ENCODE results near the gene KIF19.

The KIF19 gene

DNA sequence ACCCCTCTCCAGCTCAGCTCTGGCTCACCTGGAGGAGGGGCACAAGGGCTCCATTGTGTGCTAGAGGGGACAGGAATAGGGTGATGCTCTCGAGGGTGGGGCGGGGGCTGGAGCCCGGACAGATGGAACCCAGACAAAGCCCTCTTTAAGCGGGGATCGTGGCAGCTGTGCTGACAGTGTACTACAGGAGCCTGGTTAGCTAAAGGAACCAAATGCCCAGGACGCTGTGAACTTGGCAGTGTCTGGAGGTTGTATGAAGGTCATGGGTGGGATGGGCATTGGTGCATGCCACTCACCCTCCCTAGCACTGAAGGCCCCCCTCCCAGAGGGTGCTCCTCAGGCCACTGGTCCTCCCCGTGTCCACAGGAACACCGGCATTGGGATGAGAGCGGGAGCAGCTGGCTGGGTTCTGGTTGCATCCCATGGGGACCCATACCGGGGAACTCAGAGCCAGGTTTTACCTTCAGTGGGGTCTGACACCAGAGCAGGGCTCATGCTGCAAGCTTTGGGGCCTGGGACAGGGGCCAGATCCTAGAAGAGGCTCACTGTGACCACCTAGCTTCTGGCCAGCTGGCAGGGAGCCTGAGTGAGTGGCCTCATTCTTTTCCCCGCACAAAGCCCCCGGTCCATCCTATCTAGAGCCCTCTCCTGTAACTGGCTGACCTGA is 11.9 kb downstream of the KIF19 start:
- no peak for DNase-seq (ENCODE audit: low read depth in 1 of 2, low spot score in 1 of 2)

DNA sequence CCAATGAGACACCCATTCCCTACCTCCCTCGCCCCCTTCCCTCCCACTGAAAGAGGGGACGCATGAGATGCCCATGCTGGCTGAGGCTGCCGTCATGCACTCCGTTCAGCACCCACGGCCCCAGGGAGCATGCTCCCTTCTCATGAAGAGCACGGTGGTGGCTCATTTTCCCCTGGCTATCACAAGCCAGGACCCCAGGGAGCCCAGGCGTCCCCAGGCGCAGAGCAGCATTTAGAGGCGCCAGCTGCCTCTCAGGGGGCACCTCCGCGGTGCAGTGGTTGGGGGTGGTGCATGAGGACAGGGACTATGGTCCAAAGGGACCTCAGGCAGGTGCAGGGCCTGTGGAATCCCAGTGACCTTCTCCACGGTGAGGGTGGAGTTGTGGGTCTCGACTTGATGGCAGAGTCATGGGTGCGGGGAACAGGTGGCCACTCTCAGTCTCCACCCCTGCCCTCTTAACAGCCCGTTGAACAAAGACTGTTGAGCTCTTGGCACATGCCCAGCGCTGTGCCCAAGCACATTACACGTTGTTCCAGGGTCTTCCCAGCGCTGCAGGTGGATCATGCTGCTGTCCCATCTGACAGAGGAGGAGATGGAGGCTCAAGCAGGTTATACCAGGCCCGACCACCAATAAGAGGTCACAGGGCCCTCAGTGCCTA is 13.6 kb downstream of the KIF19 start:
- no peak for DNase-seq (ENCODE audit: low read depth in 1 of 2, low spot score in 1 of 2)

DNA sequence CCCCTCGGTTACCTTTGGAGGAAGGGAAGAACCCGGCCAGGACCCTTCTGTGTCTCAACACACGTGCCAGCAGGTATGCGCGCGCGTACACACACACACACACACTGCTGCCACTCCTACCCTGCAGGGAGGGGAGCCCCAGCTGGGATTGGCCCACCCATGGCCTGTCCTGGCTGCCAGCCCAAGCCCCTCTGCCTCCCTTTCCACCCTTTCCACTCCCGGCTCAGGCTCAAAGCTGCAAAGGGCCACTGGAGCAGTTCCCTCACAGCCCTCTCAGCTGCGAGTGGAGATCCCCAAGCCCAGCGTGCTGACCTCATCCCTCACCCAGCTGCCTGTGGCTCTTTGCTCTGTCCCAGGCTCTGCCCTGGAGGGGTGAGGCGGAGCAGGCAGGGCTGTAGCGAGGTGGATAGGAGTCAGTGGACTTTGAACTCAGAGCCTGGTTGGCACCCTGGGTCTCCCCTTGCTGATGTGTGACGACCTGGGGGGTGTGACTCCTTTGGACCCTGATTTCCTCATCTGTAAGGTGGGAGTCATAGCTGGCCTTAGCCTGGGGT is 14.5 kb downstream of the KIF19 start:
- DNase-seq (ENCODE audit: low read depth in 1 of 2, low spot score in 1 of 2) = no peak

DNA sequence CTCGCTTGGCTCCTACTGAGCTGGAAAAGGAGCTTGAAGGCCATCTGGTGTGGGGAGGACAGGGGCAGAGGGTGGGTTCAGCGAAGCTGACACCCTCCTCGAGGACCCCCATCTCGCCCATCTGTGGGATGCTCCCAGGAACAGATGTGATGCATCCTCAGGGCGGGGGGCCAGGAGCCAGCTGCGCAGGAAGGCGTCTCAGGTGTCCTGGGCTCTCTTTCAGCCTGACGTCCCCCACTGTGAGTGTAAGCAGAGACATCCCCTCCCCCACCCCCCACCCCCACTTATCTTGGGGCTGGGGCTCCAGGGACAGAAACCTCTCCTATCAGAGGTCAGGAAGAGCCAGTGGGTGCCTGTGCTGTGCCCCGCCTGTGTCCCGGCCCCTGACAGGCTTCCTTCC is 16.2 kb downstream of the KIF19 start:
- no peak for DNase-seq (ENCODE audit: low read depth in 1 of 2, low spot score in 1 of 2)

DNA sequence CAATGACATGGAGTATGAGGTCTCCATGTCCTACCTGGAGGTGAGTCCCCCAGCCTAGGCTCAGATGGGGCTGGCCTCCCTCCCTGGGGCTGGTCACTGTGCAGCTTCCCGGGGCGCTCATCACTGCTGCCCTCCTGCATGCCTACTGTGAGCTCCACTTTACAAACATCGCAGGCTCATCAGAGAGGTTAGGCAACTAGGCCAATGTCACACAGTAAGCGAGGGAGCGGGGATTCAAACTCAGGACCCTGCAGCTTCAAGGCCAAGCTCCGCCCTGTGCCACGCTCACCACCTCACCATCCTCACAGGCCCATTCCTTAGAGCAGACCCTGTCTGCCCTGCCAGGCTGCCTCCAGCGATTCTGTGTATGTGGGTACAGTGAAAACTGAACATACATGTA is 17.1 kb downstream of the KIF19 start:
- no peak for DNase-seq (ENCODE audit: low read depth in 1 of 2, low spot score in 1 of 2)

DNA sequence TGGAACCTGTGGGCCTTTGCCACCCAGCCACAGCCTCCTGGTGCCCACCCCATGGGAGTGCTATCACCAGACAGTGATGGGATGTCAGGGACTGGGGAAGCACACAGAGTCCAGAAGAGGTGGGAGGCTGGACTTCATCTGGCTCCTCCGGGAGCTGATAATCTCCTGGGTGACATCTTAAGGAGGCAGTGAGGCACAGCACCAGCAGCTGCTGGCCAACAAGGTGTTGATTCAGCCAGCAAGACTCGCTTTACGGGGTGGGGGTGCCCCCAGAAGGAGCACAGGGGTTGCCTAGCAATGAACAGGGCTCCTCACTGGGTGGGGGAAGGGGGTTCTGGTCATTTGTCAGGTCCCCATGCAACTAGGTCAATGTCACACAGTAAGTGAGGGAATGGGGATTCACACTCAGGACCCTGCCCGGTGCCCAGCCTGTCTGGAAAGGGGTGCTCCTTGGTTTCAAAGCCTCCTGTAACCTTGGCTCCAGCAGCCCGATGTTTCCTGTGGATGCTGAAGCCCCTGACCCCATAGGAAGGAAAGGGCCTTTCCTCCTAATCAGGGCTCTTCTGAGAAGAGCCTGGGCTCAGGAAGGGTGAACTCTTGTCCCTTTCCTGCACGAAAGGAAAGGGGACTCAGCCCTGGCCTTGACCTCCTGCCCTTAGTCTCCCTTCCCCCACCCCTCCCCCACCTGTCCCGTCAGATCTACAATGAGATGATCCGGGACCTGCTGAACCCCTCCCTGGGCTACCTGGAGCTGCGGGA is 17.7 kb downstream of the KIF19 start:
- no peak for DNase-seq (ENCODE audit: low read depth in 1 of 2, low spot score in 1 of 2)

GRCh38 chr17:74344658-74345057 is 18.6 kb downstream of the KIF19 start:
- no peak for DNase-seq (ENCODE audit: low read depth in 1 of 2, low spot score in 1 of 2)

DNA sequence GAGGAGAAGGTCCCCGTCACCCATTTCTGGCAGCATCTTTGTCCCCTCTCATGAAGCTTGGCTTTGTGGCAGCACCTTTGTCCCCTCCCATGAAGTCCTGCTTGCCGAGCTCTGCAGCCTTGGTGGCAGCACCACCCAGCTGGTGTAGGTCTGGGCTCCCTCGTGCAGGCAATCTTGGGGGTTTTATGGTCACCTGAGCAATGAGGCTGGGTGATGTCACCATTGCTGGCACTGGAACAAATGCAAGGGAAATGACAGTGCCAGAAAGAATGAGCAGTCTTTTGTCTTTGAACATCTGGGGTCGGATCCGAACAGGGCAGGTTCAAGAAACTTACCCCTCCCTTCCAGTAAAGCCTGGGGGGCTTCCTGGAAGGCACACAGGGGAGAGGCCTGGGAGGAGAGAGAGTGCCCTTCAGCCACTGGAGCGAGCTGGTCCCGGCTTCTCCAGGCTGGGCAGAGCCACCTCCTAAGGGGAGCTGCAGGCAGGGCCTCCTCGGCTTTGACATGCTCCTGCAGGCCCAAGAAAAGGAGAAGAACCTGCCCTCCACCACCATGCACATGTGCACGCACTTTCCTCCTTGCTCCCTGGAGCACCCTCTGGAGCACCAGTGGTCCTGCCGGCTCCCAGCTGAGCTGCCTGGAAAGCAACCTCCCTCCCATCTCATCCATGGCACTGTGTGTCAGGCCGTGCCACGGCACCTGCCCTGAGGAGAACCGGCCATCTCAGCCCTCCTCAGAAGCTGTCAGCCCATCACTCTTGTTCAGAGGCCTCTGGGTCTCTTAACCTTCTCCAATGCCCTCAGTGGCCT is 19.6 kb downstream of the KIF19 start:
- no peak for DNase-seq (ENCODE audit: low read depth in 1 of 2, low spot score in 1 of 2)

GRCh38 chr17:74347646-74348045 is 21.6 kb downstream of the KIF19 start:
- DNase-seq (ENCODE audit: low read depth in 1 of 2, low spot score in 1 of 2) = no peak

- no peak for DNase-seq (ENCODE audit: low read depth in 1 of 2, low spot score in 1 of 2)
Observed at GRCh38 chr17:74349120-74349519, 23.1 kb downstream of the KIF19 start.

DNA sequence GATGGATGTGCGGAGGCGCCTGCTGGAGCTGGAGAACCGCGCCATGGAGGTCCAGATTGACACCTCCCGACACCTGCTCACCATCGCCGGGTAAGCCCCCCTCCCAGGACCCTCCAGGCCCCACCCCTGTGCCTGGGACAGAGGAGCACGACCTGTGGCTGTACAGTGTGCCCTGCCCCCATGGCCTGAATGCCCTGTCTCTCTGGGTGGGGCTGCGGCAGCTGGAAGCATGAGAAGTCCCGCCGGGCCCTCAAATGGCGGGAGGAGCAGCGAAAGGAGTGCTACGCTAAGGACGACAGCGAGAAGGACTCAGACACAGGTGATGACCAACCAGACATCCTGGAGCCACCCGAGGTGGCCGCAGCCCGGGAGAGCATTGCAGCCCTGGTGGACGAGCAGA is 24.5 kb downstream of the KIF19 start:
- DNase-seq (ENCODE audit: low read depth in 1 of 2, low spot score in 1 of 2) = no peak

- DNase-seq (ENCODE audit: low read depth in 1 of 2, low spot score in 1 of 2) = no peak
Observed at GRCh38 chr17:74351552-74352210, 25.7 kb downstream of the KIF19 start.

DNA sequence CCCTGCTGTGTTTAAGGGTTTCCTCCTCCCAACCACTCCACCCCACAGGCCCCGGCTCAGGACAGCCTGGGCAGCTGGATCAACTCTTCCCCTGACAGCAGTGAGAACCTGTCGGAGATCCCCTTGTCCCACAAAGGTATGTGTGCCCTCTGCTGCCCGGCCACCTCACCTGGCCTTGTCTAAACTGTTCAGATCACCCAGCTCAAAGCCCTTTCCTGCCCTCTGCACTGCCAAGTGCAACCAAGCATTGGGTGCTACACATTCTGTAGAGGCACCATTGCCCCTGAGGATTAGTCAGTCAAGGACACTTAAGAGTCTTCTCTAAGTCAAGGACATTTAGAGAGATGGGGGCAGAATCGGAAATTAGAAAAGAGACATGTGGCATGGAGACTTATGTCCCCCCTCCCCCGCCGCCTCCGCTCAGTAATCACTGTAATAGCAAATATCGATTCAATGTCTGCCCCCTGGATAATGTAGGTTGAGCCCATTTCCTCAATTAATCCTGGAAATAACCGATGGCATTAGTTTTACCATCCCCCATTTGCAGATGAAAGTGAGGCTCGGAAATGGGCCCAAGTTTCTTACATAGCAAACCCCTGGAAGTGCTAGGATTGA is 27.5 kb downstream of the KIF19 start:
- DNase-seq (ENCODE audit: low read depth in 1 of 2, low spot score in 1 of 2) = no peak

DNA sequence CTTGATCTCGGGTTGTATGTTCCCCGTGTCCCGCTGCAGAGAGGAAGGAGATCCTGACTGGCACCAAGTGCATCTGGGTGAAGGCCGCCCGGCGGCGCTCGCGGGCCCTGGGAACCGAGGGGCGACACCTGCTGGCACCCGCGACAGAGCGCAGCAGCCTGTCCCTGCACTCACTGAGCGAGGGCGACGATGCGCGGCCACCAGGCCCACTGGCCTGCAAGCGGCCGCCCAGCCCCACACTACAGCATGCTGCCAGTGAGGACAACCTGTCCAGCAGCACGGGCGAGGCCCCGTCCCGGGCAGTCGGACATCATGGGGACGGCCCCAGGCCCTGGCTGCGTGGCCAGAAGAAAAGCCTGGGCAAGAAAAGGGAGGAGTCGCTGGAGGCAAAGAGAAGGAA is 28.1 kb downstream of the KIF19 start:
- peak; percentile 18 to 30 for DNase-seq (ENCODE audit: low read depth in 1 of 2, low spot score in 1 of 2)

DNA sequence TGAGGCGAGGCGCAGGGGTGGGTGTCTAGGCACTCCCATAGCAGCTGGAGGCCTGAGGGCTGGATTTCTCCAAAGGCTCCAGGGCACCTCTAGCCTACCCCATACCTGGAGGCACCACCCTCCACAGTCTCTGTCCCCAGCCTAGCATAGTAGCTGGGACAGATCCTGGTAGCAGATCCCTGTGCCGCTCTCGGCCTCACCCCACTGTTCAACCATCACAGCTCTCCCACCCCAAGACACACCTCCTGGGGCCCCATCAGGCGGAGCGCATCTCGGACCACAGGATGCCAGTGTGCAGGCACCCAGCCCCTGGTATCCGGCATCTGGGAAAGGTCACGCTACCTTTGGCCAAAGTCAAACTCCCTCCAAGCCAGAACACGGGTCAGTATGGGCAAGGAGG is 28.5 kb downstream of the KIF19 start:
- no peak for DNase-seq (ENCODE audit: low read depth in 1 of 2, low spot score in 1 of 2)

DNA sequence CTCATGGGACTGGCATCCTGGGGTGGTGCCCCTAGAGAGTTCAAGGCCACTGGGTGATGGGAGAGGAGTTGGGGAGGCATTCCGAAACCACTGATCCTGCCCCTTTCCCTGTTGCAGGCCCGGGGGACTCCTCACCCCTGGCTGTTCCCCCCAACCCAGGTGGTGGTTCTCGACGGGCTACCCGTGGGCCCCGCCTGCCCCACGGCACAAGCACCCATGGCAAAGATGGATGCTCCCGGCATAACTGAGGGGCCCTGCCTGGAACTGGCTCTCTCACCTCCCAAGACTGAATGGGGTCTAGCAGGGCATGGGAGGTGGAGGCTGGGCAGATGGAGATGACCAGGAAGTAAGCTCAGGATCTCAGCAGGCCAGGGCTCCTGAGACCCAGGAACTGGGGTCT is 29.0 kb downstream of the KIF19 start:
- no peak for DNase-seq (ENCODE audit: low read depth in 1 of 2, low spot score in 1 of 2)

- no peak for DNase-seq (ENCODE audit: low read depth in 1 of 2, low spot score in 1 of 2)
Observed at GRCh38 chr17:74356646-74357465, 30.8 kb downstream of the KIF19 start.

DNA sequence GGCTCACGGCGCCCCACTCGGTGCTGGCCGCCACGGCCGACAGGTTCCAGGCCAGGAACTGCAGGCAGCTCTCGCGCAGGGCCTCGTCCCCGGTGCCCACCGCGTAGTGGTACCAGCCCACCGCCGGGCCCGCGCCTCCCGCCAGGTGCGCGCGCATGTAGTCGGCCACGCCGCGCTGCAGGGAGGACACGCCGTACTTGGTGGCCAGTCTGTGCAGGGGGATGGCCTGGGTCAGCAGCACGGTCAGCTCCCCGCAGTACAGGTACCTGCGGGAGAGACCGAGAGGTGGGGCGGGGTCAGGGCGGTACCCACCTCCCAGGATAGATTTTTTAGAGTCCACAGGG is 31.4 kb downstream of the KIF19 start:
- DNase-seq (ENCODE audit: low read depth in 1 of 2, low spot score in 1 of 2) = no peak

DNA sequence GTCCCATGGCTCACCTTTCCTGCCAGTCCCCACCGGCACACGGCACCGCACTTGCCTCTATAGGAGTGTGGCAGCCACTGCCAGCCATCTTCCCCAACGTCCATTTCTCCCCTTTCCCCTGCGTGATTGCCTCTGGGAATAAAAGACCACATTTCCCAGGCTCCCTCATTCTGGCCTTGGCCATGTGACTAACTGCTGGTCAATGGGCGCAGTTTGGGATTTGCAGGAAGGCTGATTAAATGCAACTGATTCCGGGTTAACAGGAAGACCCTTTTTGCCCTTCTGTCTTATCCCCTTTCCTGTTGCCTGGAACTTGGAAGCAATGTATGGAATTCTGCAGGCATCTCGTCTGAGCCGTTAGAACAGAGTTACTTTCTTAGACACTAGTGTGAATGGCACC is 32.7 kb downstream of the KIF19 start:
- DNase-seq (ENCODE audit: low read depth in 1 of 2, low spot score in 1 of 2) = no peak

GRCh38 chr17:74359916-74360315 is 33.9 kb downstream of the KIF19 start:
- no peak for DNase-seq (ENCODE audit: low read depth in 1 of 2, low spot score in 1 of 2)
